Type B pancreatic cell (in vitro differentiated cells): ENCODE results near the gene IQGAP2. TPM values are rescaled to one million over a fixed set of nuclear protein-coding genes. Genes with fewer than 3 reads are reported as not detected.

Experiments
- DNase-seq: peaks from one replicate; pipeline ENCODE4 v3.0.0; 2021; ENCODE audit warnings: mixed read lengths; ENCODE audit not compliant: unreplicated experiment; ENCODE audit errors: extremely low spot score
- H3K27ac Mint-ChIP-seq: 2 replicates; pipeline ENCODE4 v1.8.0; 2021; ENCODE audit warnings: mild to moderate bottlenecking, mixed read lengths
- H3K27me3 Mint-ChIP-seq: 2 replicates; pipeline ENCODE4 v1.8.0; 2021; ENCODE audit warnings: mixed read lengths
- H3K36me3 Mint-ChIP-seq: 2 replicates; pipeline ENCODE4 v1.8.0; 2021; ENCODE audit warnings: mixed read lengths
- H3K4me1 Mint-ChIP-seq: one replicate; pipeline ENCODE4 v1.8.0; 2021; ENCODE audit warnings: mixed read lengths; ENCODE audit not compliant: unreplicated experiment
- H3K4me3 Mint-ChIP-seq: 2 replicates; pipeline ENCODE4 v1.8.0; 2021; ENCODE audit warnings: mild to moderate bottlenecking, mixed read lengths
- H3K9me3 Mint-ChIP-seq: 2 replicates; pipeline ENCODE4 v1.8.0; 2021; ENCODE audit warnings: mixed read lengths
- total RNA-seq: library from RNA; stranded (reverse); gene quantifications from 2 replicates; pipeline ENCODE4 v1.2.1, GENCODE V29; 2021; ENCODE audit warnings: low replicate concordance
- TF ChIP-seq, protein P1 (sequence below): fragments of 200-600 bp; sonication (generic); conservative IDR thresholded peaks from 2 replicates; pipeline ENCODE4 v1.5.0; 2021; ENCODE audit warnings: antibody characterized with exemption, mild to moderate bottlenecking

The IQGAP2 gene
- total RNA-seq, 1 donor from 2014 or later = 24.7 TPM

DNA sequence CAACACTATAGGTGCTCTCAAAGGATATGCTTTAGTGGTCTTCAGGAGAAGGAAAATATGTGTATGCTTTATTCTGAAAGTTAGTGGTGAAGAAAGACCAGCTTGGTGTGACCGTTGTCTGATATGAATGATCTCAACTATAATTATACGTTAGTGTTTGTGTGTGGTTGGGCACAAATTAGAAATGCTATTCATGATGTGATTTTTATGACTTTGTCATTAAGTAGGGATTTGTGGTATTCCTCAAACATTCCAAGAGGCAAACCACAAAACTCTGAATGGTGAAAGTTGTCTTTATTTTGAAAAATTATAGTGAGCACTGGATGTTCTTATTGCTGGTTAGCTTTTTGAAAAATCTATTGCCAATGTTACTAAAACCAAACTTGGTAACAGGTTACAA lies 306.7 kb downstream of the IQGAP2 start:
- Mint-ChIP-seq H3K36me3 (no peaks in the 10 kb centered on the region), H3K4me3 (no peak overlapping the region), H3K27me3 (peaks cover 14% of the 10 kb centered on the region), H3K27ac (no peak overlapping the region), H3K4me1 (no peaks in the 10 kb centered on the region), H3K9me3 (no peaks in the 10 kb centered on the region)
- TF ChIP-seq, protein P1, sequence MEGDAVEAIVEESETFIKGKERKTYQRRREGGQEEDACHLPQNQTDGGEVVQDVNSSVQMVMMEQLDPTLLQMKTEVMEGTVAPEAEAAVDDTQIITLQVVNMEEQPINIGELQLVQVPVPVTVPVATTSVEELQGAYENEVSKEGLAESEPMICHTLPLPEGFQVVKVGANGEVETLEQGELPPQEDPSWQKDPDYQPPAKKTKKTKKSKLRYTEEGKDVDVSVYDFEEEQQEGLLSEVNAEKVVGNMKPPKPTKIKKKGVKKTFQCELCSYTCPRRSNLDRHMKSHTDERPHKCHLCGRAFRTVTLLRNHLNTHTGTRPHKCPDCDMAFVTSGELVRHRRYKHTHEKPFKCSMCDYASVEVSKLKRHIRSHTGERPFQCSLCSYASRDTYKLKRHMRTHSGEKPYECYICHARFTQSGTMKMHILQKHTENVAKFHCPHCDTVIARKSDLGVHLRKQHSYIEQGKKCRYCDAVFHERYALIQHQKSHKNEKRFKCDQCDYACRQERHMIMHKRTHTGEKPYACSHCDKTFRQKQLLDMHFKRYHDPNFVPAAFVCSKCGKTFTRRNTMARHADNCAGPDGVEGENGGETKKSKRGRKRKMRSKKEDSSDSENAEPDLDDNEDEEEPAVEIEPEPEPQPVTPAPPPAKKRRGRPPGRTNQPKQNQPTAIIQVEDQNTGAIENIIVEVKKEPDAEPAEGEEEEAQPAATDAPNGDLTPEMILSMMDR = no peak
- no peak for DNase-seq

DNA sequence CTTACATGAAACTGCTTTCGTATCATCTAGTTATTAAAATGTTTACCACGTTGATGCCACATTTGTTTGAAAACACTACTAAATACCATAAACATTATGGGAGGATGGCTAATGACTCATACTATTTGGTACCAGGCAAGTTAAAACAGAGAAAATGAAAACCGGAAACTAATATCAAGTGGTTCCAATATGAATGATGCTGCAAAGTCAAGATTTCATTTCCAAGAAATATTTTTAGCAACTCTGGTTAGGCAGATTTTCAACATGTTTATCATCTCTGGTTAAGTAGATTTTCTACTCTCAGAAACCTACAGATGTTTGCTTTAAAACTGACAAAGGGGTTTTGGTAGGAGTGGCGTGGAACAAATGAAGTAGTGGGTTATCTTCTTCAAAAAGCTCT lies 307.9 kb downstream of the IQGAP2 start:
- H3K27me3 Mint-ChIP-seq = peaks cover 21% of the 10 kb centered on the region
- H3K36me3 Mint-ChIP-seq = no peaks in the 10 kb centered on the region
- no peaks in the 10 kb centered on the region for H3K4me1 Mint-ChIP-seq
- H3K27ac Mint-ChIP-seq = no peak overlapping the region
- no peak for DNase-seq
- no peak overlapping the region for H3K4me3 Mint-ChIP-seq
- TF ChIP-seq, protein P1 = no peak
- H3K9me3 Mint-ChIP-seq = no peaks in the 10 kb centered on the region

DNA sequence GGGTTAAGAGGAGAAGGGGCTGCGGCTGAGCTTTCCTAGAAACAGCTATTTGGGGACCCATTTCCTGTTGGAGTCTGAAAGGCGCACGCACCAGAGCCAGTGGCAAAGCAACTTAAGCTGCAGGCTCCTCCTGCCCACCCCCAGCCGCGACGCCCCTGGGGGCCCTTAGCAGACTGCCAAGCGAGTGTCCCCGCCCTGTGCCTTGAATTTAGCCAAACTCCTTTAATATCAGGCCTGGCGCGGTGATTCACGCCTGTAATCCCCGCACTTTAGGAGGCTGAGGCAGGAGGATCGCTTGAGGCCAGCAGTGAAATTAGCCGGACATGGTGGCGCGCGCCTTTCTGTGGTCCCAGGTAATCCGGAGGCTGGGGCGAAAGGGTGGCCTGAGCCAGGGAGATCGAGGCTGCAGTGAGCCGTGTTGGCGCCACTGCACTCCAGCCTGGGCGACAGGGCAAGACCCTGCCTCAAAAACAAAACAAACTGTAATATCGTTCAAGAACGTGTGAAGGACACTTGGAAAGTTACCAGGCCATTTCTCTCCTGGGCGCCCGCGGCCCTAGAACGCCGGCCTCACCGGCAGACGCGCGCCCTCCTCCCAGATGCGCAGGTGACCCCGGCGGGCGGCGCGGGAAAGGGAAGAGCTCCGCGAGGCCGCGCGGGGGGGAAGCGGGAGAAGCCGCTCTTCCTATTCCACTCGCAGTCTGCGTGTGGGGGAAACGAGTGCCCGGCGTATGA lies 311.8 kb downstream of the IQGAP2 start:
- TF ChIP-seq, protein P1 = no peak
- Mint-ChIP-seq H3K27ac (no peak overlapping the region), H3K9me3 (no peaks in the 10 kb centered on the region), H3K4me1 (no peaks in the 10 kb centered on the region), H3K4me3 (peak overlapping the region; percentile 90), H3K27me3 (peaks cover 32% of the 10 kb centered on the region), H3K36me3 (no peaks in the 10 kb centered on the region)
- no peak for DNase-seq

DNA sequence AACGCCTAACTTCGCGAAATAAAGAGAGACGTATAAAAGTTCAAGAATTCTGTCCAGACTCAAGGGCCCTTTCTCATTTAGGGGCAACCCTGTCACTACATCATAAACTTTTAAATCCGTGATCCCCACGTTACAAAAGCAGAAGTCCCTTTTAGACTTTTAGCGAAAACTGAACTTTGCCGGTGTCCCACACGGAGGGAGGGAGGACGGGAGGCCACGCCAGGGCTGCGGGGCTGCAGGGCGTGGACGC lies 312.3 kb downstream of the IQGAP2 start:
- Mint-ChIP-seq H3K27me3 (peaks cover 32% of the 10 kb centered on the region), H3K9me3 (no peaks in the 10 kb centered on the region), H3K4me3 (peak overlapping the region; percentile 90), H3K4me1 (no peaks in the 10 kb centered on the region), H3K27ac (no peak overlapping the region), H3K36me3 (no peaks in the 10 kb centered on the region)
- TF ChIP-seq, protein P1 = no peak
- DNase-seq = no peak

DNA sequence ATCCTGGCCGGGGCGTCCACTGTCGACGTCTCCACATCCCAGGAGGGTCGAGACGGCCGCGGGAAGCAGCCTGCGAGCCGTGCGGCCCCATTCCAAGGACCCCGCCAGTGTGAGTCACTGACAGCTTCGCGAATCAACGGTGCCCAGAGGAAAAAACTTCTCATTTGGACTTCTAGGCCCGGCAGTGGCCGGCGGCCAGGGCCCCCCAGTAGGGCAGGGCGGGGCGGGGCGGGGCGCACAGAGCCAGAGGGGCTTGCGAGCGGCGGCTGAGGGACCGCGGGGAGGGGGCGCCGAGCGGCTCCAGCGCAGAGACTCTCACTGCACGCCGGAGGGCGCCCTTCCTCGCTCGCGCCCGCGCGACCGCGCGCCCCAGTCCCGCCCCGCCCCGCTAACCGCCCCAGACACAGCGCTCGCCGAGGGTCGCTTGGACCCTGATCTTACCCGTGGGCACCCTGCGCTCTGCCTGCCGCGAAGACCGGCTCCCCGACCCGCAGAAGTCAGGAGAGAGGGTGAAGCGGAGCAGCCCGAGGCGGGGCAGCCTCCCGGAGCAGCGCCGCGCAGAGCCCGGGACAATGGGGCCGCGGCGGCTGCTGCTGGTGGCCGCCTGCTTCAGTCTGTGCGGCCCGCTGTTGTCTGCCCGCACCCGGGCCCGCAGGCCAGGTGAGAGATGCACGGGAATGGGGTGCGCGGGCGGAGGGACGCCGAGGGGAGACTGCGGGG lies 312.8 kb downstream of the IQGAP2 start, which contains the start of gene F2R:
Gene F2R (plus strand): TSS at position 391 of the 720 bp plus-strand sequence. CDS start 182 bp downstream, at position 573.
- Mint-ChIP-seq H3K9me3 (no peaks in the 10 kb centered on the region), H3K4me3 (peak within 1 kb of the TSS; percentile 90), H3K4me1 (no peaks in the 10 kb centered on the region), H3K27me3 (peaks cover 32% of the 10 kb centered on the region), H3K36me3 (no peaks in the 10 kb centered on the region), H3K27ac (peak within 1 kb of the TSS; percentile 57)
- DNase-seq = peak; percentile 80
- TF ChIP-seq, protein P1 = peak; percentile 75
